Astrocyte of the spinal cord (primary cell): Measurements from ENCODE around the gene LRIF1.

Experiments used
- DNase-seq: peaks from one replicate; pipeline ENCODE4 v3.0.0; 2011; ENCODE audit warnings: low read depth, low spot score
- H3K4me3 ChIP-seq: 2 replicates; pipeline ENCODE4 v1.5.1; 2011; ENCODE audit warnings: low read depth, mild to moderate bottlenecking, low read length, moderate library complexity
- CTCF ChIP-seq: IDR thresholded peaks from 2 replicates; pipeline ENCODE4 v1.5.1; 2012; ENCODE audit warnings: low read depth, mild to moderate bottlenecking, low read length, inconsistent platforms
- in situ Hi-C: cut with HindIII; loops from 2 replicates; pipeline ENCODE4 v1.10.0; 2017; ENCODE audit warnings: low sequenced_read_pairs

LRIF1 gene

DNA sequence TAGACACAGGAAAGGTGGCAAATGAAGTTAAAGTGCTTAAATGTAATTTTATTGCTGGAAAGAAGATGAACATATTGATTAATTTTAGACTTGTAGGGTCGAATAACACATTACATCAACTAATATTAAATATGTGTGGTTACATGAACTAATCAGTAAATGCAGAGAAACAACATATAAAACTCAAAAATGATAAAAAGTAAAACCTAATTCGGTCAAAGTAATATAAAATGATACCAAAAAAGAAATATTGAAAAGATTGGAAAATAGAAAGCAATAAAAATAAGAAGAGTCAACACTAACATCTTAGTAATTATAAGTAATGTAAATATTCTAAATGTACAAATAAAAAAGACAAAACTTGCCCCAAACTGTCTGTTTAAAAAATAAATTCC lies 47.5 kb downstream of the LRIF1 start:
- TF ChIP-seq CTCF = no peak
- no peak overlapping the region for H3K4me3 ChIP-seq
- DNase-seq = no peak
- in situ Hi-C loops = no loop called here

DNA sequence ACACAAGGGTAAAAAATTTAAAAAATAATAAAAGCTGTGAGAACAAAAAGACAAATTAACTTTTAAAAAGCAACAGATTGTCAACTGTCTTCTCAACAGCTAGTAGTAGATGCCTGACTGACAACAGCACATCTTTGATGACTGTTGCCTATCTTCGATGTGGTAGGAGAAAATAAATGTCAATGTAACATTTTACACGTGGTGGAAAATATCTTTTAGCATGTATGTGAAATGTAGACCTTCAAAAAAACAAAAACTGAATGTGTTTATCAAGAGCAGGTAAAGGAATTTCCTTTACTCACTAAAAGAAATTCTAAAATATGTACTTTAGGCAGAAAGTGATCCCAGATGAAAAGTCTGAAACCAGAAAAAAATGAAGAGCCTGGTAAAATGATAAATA lies 47.9 kb downstream of the LRIF1 start:
- in situ Hi-C loops = no loop called here
- H3K4me3 ChIP-seq = no peak overlapping the region
- no peak for TF ChIP-seq CTCF
- DNase-seq = no peak

DNA sequence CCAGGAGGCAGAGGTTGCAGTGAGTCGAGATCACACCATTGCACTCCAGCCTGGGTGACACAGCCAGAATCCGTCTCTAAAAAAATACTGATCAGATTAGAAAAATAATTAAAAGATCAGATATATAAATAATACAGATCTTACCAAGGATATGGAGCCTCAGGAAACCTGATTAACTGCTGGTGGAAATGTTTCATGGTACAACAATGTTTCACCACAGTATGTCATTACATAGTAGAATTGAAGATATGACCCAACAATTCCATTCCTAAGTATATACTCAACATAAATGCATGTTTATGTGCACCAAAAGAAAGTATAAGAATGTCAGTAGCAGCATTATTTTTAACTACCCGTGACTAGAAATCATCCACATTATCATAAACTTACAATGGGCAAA lies 49.0 kb downstream of the LRIF1 start:
- in situ Hi-C loops = no loop called here
- DNase-seq = no peak
- TF ChIP-seq CTCF = no peak
- H3K4me3 ChIP-seq = no peak overlapping the region

DNA sequence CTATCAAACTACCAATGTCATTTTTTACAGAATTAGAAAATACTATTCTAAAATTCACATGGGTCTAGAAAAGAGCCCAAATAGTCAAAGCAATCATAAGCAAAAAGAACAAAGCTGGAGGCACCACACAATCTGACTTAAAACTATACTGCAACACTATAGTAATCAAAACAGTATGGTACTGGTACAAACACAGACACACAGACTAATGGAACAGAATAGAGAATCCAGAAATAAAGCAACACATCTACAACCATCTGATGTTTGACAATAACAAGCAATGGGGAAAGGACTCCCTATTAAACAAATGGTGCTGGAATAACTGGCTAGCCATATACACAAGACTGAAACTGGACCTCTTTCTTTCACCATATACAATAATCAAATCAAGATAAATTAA lies 50.9 kb downstream of the LRIF1 start:
- in situ Hi-C loops = no loop called here
- no peak for DNase-seq
- H3K4me3 ChIP-seq = no peak overlapping the region
- TF ChIP-seq CTCF = no peak

DNA sequence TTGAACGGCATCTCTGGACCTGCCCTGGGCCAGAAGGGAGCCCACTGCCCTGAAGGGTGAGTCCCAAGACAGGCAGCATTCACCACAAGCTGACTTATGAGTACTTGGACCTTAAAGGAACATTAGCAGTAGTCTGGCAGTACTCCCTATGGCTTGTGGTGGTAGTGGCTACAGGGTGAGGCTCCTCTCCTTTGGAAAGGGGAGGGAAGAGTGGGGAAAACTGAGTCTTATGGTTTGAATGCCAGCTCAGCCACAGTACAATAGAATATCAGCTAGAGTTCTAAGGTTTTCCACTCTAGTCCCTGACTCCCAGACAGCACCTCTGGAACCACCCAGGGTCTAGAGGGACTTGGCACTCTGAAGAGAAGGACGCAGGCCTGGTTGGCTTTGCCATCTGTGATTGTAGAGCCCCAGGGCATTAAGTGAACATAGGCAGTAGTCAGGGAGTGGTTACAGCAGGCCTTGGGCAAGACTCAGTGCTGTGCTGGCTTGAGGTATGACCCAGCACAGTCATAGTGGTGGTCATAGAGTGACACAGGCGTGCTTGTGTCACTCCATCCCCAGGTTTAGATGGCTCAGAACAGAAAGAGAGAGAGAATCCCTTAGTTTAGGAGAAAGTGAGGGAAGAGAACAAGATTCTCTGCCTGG lies 59.7 kb downstream of the LRIF1 start:
- no peak for DNase-seq
- TF ChIP-seq CTCF = no peak
- no peak overlapping the region for H3K4me3 ChIP-seq
- in situ Hi-C loops = no loop called here

GRCh38 chr1:110902820-110903463 lies 60.8 kb downstream of the LRIF1 start:
- TF ChIP-seq CTCF = no peak
- no peak for DNase-seq
- H3K4me3 ChIP-seq = no peak overlapping the region
- in situ Hi-C loops = no loop called here
